Measurements from ENCODE around the gene PRR30.

The PRR30 gene

DNA sequence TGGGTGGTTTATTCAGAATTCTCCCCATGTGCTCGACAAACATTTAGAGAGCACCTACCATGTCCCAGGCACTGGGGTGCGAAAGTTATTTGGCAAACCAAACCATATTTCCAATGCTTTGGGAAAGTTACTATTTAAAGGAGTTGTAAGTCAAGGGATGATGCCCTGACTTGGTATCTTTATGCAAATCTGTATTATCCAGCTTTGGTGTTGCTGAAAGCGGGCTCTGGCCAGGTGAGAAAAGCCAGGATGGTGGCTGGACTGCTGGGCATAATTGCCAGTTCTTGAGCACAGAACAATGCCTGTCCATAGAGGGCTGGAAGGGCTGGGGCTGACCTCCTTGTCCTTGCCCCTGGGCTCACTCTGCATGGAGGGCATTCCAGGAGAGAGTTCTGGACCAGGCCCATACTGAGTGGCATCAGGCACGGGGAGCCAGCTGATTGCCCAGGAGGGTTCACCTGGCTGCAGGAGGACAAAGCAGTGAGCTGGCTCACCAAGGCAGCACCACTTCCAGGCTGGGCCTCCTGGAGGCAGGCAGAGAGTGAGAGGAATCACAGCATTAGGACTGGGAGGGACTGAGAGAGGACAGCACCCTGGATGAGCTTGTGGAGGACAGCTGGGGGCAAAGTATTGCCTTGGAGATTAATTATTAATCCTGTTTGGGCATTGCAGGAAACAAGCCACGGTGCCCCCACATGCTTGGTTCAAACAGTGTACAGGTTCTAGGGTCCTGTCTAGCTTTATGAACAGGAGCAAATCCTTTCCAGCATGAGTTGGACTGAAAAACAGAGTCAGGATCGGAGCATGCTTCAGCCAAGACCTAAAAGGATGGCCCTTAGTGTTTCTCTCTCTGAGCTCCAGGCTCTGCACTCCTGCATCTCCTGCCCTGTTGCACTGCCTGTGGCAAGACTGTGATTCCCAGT lies 45.5 kb downstream of the PRR30 start:
- Histone ChIP-seq H3K27me3 (ENCODE audit: low read depth) (no peaks in the 10 kb centered on the region), H3K9me3 (no peaks in the 10 kb centered on the region), H3K4me3 (no peak overlapping the region), H3K4me1 (0 out of 2 replicates have a peak, but pooled peaks cover 2% of the 10 kb centered on the region), H3K36me3 (replicated peaks) (no peaks in the 10 kb centered on the region)
- in situ Hi-C loops (cut with MboI; ENCODE audit: low sequenced_read_pairs), result no loop called here
- DNase-seq (ENCODE audit: low spot score in 2 of 2), result no peak

DNA sequence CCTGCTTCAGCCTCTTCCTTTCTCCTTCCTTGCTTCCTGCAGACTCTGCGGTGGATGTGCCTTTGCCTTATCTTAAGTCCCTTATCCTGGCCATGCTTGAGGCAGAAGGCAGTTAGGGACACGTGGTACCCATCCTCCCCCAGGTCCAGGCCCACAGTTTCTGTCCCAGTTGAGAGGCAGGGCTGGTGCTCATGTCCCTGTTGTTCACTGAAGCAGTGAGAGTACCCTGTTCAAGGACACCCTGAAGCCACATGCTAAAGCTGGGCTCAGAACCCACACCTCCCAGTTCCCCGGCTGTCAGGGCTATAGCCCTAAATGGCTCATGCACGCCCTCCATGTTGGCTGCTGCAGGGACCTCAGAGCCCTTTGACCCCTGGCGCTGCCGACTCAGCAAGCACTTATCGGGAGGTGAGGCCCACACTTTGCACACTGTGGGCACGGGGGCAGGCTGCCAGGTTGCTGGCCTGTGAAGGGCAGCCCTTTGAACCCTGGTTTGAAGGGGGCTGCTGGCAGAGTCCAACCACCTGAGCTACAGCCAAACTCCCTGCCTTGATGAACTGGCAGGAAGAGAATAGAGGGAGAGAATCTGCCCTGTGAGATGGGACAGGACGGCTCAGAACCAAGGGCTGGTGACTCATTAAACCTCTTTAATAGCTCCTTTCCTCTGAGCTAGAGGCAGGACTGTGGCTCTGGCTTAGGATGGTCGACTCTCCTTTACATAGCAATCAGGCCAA lies 46.3 kb downstream of the PRR30 start:
- in situ Hi-C loops (cut with MboI; ENCODE audit: low sequenced_read_pairs), result no loop called here
- DNase-seq (ENCODE audit: low spot score in 2 of 2), result no peak
- no peaks in the 10 kb centered on the region for H3K27me3 ChIP-seq (ENCODE audit: low read depth)
- H3K36me3 ChIP-seq (replicated peaks), result no peaks in the 10 kb centered on the region
- no peaks in the 10 kb centered on the region for H3K9me3 ChIP-seq
- no peak overlapping the region for H3K4me3 ChIP-seq
- H3K4me1 ChIP-seq, result peaks cover 7% of the 10 kb centered on the region

DNA sequence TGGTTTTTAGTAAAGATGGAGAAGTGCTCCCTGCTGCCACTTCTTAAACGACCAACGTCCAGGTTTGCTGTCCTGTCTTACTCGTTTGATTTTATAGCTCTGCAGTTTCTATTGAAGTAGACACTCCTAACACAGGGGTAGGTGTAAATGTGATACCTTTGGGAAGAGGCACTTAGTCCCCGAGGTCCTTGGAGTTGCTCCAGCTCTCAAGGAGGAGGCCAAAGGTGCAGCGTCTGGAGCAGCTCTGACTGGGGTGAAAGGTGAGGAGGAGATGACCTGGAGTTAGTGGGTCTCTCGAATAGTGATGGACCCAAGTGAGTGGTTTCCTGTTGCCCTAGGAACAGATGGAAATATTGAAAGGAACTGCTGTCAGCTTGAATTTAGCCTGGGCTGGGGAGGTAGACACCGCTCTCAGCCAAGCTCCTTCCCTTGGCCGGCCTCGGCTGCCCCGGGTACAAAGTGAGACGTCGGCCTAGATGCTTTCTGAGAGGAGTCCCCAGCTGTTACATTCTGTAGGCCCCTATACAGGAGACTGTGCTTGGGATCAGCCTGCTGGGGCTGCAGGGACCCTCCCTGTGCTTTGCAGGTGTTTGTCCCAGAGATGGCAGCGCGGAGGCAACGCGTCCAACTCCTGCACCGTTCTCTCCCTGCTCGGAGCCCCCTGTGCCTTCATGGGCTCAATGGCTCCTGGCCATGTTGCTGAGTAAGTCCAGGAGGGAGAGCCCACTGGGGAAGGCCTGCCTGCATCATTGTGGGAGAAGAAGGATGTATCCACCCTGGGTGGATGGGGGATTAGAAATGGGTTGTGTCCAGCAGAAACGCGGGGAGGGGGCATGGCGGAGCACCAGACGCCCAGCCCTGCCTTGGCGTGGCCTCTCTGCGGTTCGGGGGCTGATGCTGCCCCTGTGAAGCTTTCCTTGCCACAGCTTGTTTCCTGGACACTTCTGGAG lies 47.2 kb downstream of the PRR30 start:
- Histone ChIP-seq H3K4me1 (peaks cover 14% of the 10 kb centered on the region), H3K27me3 (ENCODE audit: low read depth) (no peaks in the 10 kb centered on the region), H3K4me3 (no peak overlapping the region), H3K36me3 (replicated peaks) (no peaks in the 10 kb centered on the region; the same call in 1 of the 2 replicates), H3K9me3 (no peaks in the 10 kb centered on the region)
- in situ Hi-C loops (cut with MboI; ENCODE audit: low sequenced_read_pairs), result no loop called here
- no peak for DNase-seq (ENCODE audit: low spot score in 2 of 2)

DNA sequence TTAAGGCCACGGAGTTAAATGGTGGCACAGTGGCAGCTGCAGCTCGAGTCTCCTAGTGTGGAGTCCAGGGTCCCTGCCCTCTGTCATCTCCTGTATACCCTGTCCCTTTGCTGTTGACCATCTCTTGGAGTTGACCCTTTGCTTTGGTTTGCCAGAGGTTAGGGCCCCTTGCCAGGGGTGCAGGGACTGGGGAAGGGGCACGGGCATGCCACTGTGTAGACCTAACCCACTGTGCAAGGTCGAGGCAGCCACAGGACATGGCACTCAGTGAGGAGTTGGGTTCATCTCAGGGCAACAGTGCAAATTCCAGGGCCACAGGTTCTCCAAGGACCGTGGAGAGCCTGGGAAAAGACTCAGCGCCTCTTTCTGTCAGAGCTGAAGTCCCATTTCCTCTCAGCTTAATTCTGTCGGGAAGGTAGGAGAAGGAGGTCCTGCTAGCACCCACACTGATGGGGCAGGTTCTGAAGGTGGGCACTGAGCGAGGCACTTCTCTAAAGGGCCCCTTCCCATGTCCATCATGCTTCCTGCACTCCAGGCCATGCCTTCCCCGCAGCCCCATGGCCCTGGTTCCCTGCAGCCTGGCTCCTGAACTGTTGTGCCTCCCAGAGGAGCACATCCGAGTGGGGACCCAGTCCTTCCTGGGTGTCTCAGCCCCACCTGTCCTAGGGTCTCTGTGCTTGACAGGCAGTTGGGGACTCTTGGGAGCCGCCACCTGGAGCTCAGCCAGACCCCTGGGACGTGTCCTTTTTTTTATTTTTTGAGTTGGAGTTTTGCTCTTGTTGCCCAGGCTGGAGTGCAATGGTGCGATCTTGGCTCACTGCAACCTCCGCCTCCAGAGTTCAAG lies 49.9 kb downstream of the PRR30 start:
- Histone ChIP-seq H3K27me3 (ENCODE audit: low read depth) (no peaks in the 10 kb centered on the region), H3K4me3 (no peak overlapping the region), H3K36me3 (replicated peaks) (no peaks in the 10 kb centered on the region; the same call in 1 of the 2 replicates), H3K9me3 (no peaks in the 10 kb centered on the region), H3K4me1 (peaks cover 12% of the 10 kb centered on the region)
- no peak for DNase-seq (ENCODE audit: low spot score in 2 of 2)
- in situ Hi-C loops (cut with MboI; ENCODE audit: low sequenced_read_pairs), result no loop called here

DNA sequence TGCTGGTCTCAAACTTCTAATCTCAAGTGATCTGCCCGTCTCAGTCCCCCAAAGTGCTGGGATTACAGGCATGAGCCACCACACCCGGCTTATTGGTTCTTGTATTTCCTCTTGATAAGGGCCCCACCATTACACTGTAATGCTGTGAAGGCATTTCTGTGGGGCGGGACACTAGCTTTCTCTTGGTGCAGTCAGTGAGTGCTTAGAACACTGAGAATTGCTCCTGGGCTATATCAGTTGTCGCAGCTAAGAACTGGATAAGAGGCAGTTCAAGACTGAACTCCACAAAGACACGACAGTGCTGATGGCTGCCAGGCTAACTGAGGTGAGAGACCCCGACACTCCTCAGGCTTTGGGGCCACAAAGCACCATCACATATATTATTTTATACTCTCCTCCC lies 50.6 kb downstream of the PRR30 start:
- DNase-seq (ENCODE audit: low spot score in 2 of 2), result no peak
- in situ Hi-C loops (cut with MboI; ENCODE audit: low sequenced_read_pairs), result no loop called here
- Histone ChIP-seq H3K36me3 (replicated peaks) (no peaks in the 10 kb centered on the region; the same call in 1 of the 2 replicates), H3K9me3 (no peaks in the 10 kb centered on the region), H3K4me3 (no peak overlapping the region), H3K4me1 (peaks cover 12% of the 10 kb centered on the region), H3K27me3 (ENCODE audit: low read depth) (no peaks in the 10 kb centered on the region)

DNA sequence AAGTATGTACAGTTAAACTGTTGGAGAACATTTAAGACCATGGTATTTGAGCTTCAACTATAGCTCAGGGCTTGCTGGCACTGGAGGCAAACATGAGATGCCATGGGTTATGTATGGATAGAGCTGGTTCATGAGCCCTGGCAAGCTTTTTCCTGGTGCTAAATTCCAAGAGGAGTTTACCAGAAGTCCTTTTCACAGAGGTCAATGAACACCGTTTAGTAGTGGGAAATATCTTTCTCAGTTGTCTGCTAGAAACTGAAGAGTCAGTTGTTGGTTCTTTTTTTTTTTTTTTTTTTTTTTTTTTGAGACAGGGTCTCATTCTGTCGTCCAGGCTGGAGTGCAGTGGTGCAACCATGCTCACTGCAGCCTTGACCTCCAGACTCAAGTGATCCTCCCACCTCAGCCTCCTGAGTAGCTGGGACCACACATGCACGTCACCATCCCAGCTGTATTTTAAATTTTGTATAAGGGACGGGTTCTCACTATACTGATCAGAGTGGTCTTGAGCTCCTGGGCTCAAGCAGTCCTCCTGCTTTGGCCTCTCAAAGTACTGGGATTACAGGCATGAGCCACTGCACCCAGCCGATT lies 51.3 kb downstream of the PRR30 start:
- in situ Hi-C loops (cut with MboI; ENCODE audit: low sequenced_read_pairs), result no loop called here
- H3K4me1 ChIP-seq, result peaks cover 12% of the 10 kb centered on the region
- DNase-seq (ENCODE audit: low spot score in 2 of 2), result no peak
- H3K36me3 ChIP-seq (replicated peaks), result no peaks in the 10 kb centered on the region; the same call in 1 of the 2 replicates
- H3K9me3 ChIP-seq, result no peaks in the 10 kb centered on the region
- H3K4me3 ChIP-seq, result peak overlapping the region; percentile 57
- H3K27me3 ChIP-seq (ENCODE audit: low read depth), result no peaks in the 10 kb centered on the region

Data from HAP-1 (cell line).